ENCODE results near the gene DCST2. TPM values are rescaled to one million over a fixed set of nuclear protein-coding genes. Genes with fewer than 3 reads are reported as not detected.

Gene DCST2
- total and polyA plus RNA-seq, 5 experiments from 2014 or later = 0.83 to 1.1 TPM; not detected in 3

DNA sequence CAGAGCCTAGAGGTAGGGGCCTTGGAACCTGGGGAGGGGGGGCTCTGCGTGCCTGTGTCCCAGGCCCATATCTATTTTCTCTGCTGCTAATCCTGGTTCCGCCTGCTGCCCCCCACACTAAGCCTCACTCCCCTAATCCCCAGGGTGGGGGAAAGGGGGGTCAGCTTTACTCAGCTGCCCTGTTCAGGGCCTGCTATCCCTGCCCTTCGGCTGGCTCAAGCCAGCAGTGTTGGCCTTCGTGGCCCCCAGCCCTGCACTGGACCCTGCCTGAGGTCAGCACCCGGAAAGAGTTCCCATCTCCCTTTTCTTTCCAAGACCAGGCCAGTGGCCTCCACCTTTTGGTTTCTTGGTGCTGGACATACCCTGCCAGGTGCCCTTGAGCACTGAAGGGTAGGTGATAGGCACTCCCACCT is 22.6 kb downstream of the DCST2 start:
- Mint-ChIP-seq H3K36me3 (no peaks in the 10 kb centered on the region), H3K4me1 (peaks cover 39 to 81% (median 79%) of the 10 kb centered on the region in 4 donors), H3K9me3 (no peaks in the 10 kb centered on the region), H3K4me3 (peak overlapping the region in 6 of 10 donors; percentile 31 to 55 (median 44)), H3K27ac (peak overlapping the region in 2 of 10 donors; percentile 13 to 44), H3K27me3 (no peaks in the 10 kb centered on the region)
- POLR2A ChIA-PET = interaction anchor here (0.9 to 1.9 kb wide), 5 partner anchors 10 to 67 kb away, joined by 5 to 10 read pairs (median 7); partner anchors contain the start of gene PBXIP1
- DNase-seq (peak in 1 of 10 donors; percentile 53), ATAC-seq (no peak)

GRCh38 chr1:155010211-155010918 is 23.2 kb downstream of the DCST2 start:
- POLR2A ChIA-PET = interaction anchor here (0.8 to 1.9 kb wide), 7 partner anchors 9 to 66 kb away, joined by 3 to 10 read pairs (median 5); partner anchors contain the start of genes FLAD1 and PBXIP1

DNA sequence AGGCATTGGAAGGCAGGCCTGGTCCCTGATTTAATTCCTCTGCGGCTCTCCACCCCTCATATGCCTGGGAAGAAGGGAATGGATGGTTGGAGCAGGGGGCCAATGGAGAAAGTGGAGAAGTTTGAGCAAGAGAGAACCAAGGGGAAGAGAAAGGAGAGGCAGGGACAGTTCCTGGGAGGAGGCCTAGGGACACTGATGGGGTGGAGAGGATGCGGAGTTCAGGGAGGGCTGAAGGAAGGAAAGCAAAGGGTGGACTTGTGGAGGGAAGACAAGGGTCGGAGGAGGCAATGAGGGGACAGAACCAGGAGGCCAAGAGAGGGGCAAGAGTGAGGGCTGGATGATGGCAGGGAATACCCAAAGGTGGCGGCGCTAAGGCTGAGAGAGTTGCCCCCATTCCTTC is 23.8 kb downstream of the DCST2 start:
- Mint-ChIP-seq H3K4me1 (peaks cover 36 to 85% (median 81%) of the 10 kb centered on the region in 4 donors), H3K27ac (peak overlapping the region in 7 of 10 donors; percentile 8 to 88 (median 69)), H3K9me3 (no peaks in the 10 kb centered on the region), H3K27me3 (no peaks in the 10 kb centered on the region), H3K36me3 (no peaks in the 10 kb centered on the region), H3K4me3 (peak overlapping the region; percentile 13 to 79 (median 64))
- DNase-seq = no peak
- ATAC-seq = no peak
- POLR2A ChIA-PET = interaction anchor here (0.6 to 2.4 kb wide), 4 partner anchors 10 to 54 kb away, joined by 3 to 8 read pairs (median 4); partner anchors contain the start of gene PBXIP1

More at GRCh38 chr1:155010211-155010918, 23.2 kb downstream of the DCST2 start:
- Mint-ChIP-seq H3K36me3 (no peaks in the 10 kb centered on the region), H3K27ac (peak overlapping the region in 7 of 10 donors; percentile 8 to 88 (median 52)), H3K27me3 (no peaks in the 10 kb centered on the region), H3K4me3 (peak overlapping the region; percentile 13 to 79 (median 64)), H3K9me3 (no peaks in the 10 kb centered on the region), H3K4me1 (peaks cover 36 to 81% (median 79%) of the 10 kb centered on the region in 4 donors)
- peak in 1 of 2 donors; percentile 19 for ATAC-seq
- peak in 1 of 10 donors; percentile 54 for DNase-seq

DNA sequence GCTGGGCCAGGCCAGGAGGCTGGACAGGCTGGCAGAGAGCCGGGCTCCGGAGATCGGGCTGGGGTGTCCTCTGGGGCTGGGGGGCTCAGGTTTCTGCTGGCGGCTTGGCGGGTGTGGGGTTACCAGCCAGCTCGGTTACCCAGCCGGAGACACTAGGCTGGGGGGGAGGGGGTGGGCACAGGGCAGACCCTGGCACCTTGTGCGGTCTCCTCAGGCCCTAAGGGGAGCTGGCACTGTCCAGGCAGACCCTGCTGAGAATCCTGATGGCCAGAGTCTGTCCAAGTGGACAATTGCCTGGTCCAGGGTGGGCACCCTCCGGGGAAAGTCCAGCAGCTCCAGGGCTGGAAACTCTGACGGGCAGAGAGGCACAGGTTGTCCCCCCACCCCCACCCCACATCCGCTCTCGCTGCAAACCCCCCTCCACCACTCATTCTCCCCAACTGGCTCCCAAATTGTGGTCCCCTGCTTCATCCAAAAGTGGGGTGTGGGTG is 24.3 kb downstream of the DCST2 start:
- Mint-ChIP-seq H3K9me3 (no peaks in the 10 kb centered on the region), H3K27me3 (no peaks in the 10 kb centered on the region), H3K4me3 (peak overlapping the region in 9 of 10 donors; percentile 17 to 79 (median 63)), H3K4me1 (peaks cover 38 to 86% (median 83%) of the 10 kb centered on the region in 4 donors), H3K27ac (peak overlapping the region in 4 of 10 donors; percentile 8 to 81 (median 53)), H3K36me3 (no peaks in the 10 kb centered on the region)
- DNase-seq (no peak), ATAC-seq (no peak)
- POLR2A ChIA-PET = interaction anchor here (0.6 to 2.4 kb wide), 2 partner anchors 40 to 54 kb away, joined by 3 to 8 read pairs; partner anchors contain the start of gene PBXIP1

- Mint-ChIP-seq H3K4me3 (peak overlapping the region in 4 of 10 donors; percentile 14 to 75 (median 43)), H3K36me3 (no peaks in the 10 kb centered on the region), H3K27ac (peak overlapping the region in 4 of 10 donors; percentile 10 to 73 (median 54)), H3K27me3 (no peaks in the 10 kb centered on the region), H3K9me3 (no peaks in the 10 kb centered on the region), H3K4me1 (peaks cover 37 to 85% (median 82%) of the 10 kb centered on the region in 4 donors)
- POLR2A ChIA-PET = interaction anchor here (0.8 to 2.8 kb wide), 6 partner anchors 7 to 53 kb away, joined by 3 to 20 read pairs (median 4); partner anchors contain the start of gene PBXIP1
- DNase-seq (no peak), ATAC-seq (no peak)
These were observed 25.3 kb downstream of the DCST2 start for GRCh38 chr1:155008015-155008941.

GRCh38 chr1:155007251-155007828 is 26.2 kb downstream of the DCST2 start:
- H3K4me3 Mint-ChIP-seq = no peak overlapping the region

DNA sequence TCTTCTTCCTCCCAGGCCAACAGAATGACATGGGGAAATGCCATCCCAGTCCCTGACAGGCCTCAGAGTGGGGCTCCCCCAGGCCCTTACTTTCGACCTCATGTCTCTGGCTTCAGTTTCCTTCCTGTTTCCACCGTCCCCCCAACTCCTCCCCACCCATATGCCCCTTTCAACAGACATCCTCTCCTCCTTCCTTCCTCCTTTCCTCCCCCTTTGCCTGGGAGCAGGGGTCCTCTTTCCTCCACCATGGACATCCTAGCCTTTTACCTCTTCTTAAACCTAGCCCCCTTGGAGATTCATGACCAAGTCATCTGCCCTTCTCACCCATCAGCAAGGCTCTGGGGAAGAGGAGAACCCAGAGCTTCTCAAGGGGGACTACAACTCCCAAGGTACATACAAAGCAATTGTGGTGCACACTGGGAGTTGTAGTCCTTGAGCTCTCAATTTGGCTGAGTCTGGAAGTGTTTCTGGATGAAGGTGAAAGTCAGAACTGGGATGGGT is 26.9 kb downstream of the DCST2 start:
- ATAC-seq (peak; percentile 31 to 35), DNase-seq (peak in 2 of 10 donors; percentile 27 to 49)
- Mint-ChIP-seq H3K36me3 (no peaks in the 10 kb centered on the region), H3K27me3 (no peaks in the 10 kb centered on the region), H3K27ac (peak overlapping the region; percentile 63 to 92 (median 84)), H3K4me1 (peaks cover 37 to 84% (median 72%) of the 10 kb centered on the region in 4 donors), H3K9me3 (no peaks in the 10 kb centered on the region), H3K4me3 (peak overlapping the region in 9 of 10 donors; percentile 23 to 77 (median 61))
- POLR2A ChIA-PET = interaction anchor here (1.1 to 2.8 kb wide), 3 partner anchors 9 to 51 kb away, joined by 3 to 20 read pairs (median 5); partner anchors contain the start of gene PBXIP1

More at GRCh38 chr1:155007251-155007828, 26.2 kb downstream of the DCST2 start:
- DNase-seq (no peak), ATAC-seq (no peak)
- Mint-ChIP-seq H3K27ac (peak overlapping the region in 5 of 10 donors; percentile 83 to 90 (median 84)), H3K36me3 (no peaks in the 10 kb centered on the region), H3K27me3 (no peaks in the 10 kb centered on the region), H3K4me1 (peaks cover 37 to 81% (median 76%) of the 10 kb centered on the region in 4 donors), H3K9me3 (no peaks in the 10 kb centered on the region)
- POLR2A ChIA-PET = interaction anchor here (1.0 to 2.8 kb wide), 7 partner anchors 8 to 52 kb away, joined by 3 to 20 read pairs (median 4); partner anchors contain the start of gene PBXIP1

- POLR2A ChIA-PET = interaction anchor here (2.5 to 3.2 kb wide), 5 partner anchors 8 to 44 kb away, joined by 7 to 20 read pairs (median 15); partner anchors contain the start of genes FLAD1 and PYGO2
- H3K4me1 Mint-ChIP-seq = peaks cover 33 to 74% (median 61%) of the 10 kb centered on the region in 4 donors
These were observed 28.2 kb downstream of the DCST2 start for GRCh38 chr1:155005076-155006011.

DNA sequence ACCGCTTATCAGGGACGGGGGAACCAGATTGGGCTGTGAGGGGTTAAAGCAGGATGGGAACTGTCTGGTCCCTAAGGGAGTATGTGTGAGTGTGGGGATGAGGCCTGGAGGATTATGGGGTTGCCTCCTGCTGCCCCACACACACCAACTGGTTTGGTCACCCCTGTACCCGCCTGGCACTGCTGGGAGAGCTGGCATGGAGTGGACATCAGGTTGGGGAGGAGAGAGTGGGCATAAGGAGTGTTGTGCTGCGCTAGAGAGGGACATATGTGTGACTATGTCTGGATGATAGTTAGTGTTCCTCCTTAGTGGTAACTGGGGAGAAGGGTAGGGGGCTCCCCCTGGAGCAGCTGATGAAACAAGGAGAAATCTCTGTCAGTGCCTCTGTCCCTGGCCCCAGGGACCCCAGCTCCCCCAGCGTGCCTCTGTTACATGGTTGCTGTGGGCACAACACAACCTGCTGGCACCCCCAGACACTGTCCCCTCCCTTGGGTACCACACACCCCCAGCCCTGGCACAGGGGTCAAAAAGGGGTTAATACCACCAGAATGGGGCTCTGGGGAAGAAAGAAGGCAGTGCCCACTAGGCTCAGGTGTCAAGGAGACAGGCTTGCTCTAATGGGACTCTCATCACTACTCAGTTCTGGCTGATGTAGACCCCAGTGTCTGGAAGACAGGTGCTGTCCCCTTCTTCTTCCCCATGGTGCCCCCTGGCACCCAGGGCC is 29.1 kb downstream of the DCST2 start:
- POLR2A ChIA-PET = interaction anchor here (0.7 to 3.2 kb wide), 6 partner anchors 9 to 49 kb away, joined by 3 to 16 read pairs (median 9); partner anchors contain the start of genes FLAD1, PBXIP1 and PYGO2
- H3K4me3 Mint-ChIP-seq = peak overlapping the region; percentile 57 to 91 (median 80)
- peaks cover 30 to 74% (median 59%) of the 10 kb centered on the region in 4 donors for H3K4me1 Mint-ChIP-seq
- DNase-seq (peak in 1 of 10 donors; percentile 56), ATAC-seq (no peak)
- H3K36me3 Mint-ChIP-seq = no peaks in the 10 kb centered on the region
- H3K27me3 Mint-ChIP-seq = no peaks in the 10 kb centered on the region
- H3K27ac Mint-ChIP-seq = peak overlapping the region; percentile 34 to 94 (median 76)
- H3K9me3 Mint-ChIP-seq = no peaks in the 10 kb centered on the region

More at GRCh38 chr1:155005076-155006011, 28.2 kb downstream of the DCST2 start:
- H3K36me3 Mint-ChIP-seq = no peaks in the 10 kb centered on the region
- no peak for ATAC-seq
- H3K27ac Mint-ChIP-seq = peak overlapping the region in 9 of 10 donors; percentile 47 to 92 (median 83)
- no peaks in the 10 kb centered on the region for H3K9me3 Mint-ChIP-seq
- peak in 1 of 10 donors; percentile 62 for DNase-seq
- H3K27me3 Mint-ChIP-seq = no peaks in the 10 kb centered on the region
- H3K4me3 Mint-ChIP-seq = peak overlapping the region in 8 of 10 donors; percentile 14 to 91 (median 58)

Data from naive thymus-derived CD8-positive, alpha-beta T cell (primary cell).